IPS-20b (cell line): ENCODE measurements around the gene LARP4B.

Source experiments
- H3K27ac ChIP-seq: one replicate; pipeline ENCODE4 v1.5.1; 2013; ENCODE audit warnings: low read length
- H3K27me3 ChIP-seq: 2 replicates; pipeline ENCODE4 v1.6.1; 2013; ENCODE audit warnings: mild to moderate bottlenecking, low read length, inconsistent platforms; ENCODE audit not compliant: insufficient read depth
- H3K36me3 ChIP-seq: 2 replicates; pipeline ENCODE4 v1.6.1; 2013; ENCODE audit warnings: low read depth, mild to moderate bottlenecking, inconsistent platforms, low read length, moderate library complexity; ENCODE audit not compliant: insufficient read depth
- H3K4me1 ChIP-seq: 2 replicates; pipeline ENCODE4 v1.6.1; 2013; ENCODE audit warnings: mild to moderate bottlenecking, control low read depth, inconsistent platforms, low read length, moderate library complexity; ENCODE audit not compliant: insufficient read depth
- H3K4me3 ChIP-seq: 2 replicates; pipeline ENCODE4 v1.5.1; 2013; ENCODE audit warnings: mild to moderate bottlenecking, low read length, inconsistent platforms
- H3K9ac ChIP-seq: 2 replicates; pipeline ENCODE4 v1.6.1; 2013; ENCODE audit warnings: low read depth, mild to moderate bottlenecking, inconsistent platforms, low read length, moderate library complexity
- H3K9me3 ChIP-seq: 2 replicates; pipeline ENCODE4 v1.6.1; 2013; ENCODE audit warnings: mild to moderate bottlenecking, low read depth, low read length, inconsistent platforms; ENCODE audit not compliant: insufficient read depth

Gene LARP4B

DNA sequence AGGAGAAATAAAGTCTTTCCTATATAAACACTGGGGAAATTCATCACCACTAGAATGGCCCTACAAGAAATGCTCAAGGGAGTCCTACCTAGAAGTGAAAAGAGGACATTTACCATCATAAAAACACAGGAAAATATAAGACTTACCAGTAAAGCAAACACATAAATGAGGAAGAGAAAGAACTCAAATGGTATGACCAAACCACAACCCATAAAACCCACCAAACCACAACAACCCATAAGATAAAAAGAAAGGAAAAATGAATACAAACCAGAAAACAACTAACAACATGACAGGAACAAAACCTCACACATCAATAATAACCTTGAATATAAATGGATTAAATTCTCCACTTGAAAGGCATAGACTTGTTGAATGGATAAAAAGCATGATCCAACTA lies 170.1 kb downstream of the LARP4B start:
- Histone ChIP-seq H3K27ac (no peak overlapping the region), H3K4me1 (no peaks in the 10 kb centered on the region), H3K27me3 (no peaks in the 10 kb centered on the region), H3K9me3 (no peaks in the 10 kb centered on the region), H3K4me3 (no peak overlapping the region), H3K36me3 (no peaks in the 10 kb centered on the region), H3K9ac (no peak overlapping the region)

DNA sequence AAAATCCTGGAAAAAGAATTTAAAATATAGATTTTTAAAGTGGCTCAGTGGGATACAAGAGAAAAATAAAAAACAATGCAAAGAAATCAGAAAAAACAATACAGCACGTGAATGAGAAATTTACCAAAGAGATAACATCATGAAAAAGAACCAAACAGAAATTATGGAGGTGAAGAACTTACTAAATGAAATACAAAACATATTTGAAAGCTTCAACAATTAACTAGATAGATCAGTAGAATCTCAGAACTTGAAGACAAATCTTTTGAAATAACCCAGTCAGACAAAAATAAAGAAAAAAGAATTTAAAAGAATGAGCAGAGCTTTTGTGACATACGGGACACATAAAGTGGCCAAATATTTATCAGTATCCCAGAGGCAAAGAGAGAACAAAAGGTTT lies 170.9 kb downstream of the LARP4B start:
- H3K27me3 ChIP-seq: no peaks in the 10 kb centered on the region
- no peaks in the 10 kb centered on the region for H3K4me1 ChIP-seq
- H3K36me3 ChIP-seq: no peaks in the 10 kb centered on the region
- H3K9me3 ChIP-seq: no peaks in the 10 kb centered on the region
- H3K9ac ChIP-seq: no peak overlapping the region
- H3K4me3 ChIP-seq: no peak overlapping the region
- H3K27ac ChIP-seq: no peak overlapping the region

DNA sequence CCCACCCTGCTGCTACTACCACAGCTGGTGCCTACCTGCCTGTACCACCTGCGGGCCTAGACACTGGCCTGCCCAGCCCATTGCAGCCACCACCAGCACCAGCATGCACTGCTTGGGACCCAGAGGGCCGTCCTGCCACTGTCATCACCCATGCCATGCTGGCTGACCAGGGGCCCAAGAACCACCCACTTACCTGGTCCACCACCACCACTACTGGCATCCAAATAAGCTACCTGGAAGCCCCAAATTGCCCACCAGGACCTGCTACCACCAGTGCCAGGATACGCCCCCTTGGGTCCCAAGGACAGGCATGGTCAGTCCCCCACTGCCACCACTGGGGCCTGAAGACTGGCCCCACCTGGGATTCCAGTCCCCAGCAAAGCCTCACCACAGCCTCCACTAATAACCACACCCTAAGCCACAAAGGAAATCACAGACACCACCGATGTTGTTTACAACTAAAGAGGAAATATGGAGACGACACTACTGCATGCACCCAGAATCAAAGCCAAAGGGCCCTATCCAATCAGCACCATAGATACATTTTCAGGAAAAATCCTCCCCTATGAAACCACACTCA lies 171.5 kb downstream of the LARP4B start:
- Histone ChIP-seq H3K9ac (no peak overlapping the region), H3K4me1 (no peaks in the 10 kb centered on the region), H3K36me3 (no peaks in the 10 kb centered on the region), H3K27ac (no peak overlapping the region), H3K9me3 (no peaks in the 10 kb centered on the region), H3K4me3 (no peak overlapping the region), H3K27me3 (no peaks in the 10 kb centered on the region)
